GM21447 (cell line): ENCODE data around the gene CASZ1.

Experiments
- ATAC-seq: cut with Tn5 transposase; IDR thresholded peaks from one replicate; pipeline ENCODE4 v1.9.1; 2021; ENCODE audit not compliant: unreplicated experiment

The CASZ1 gene

GRCh38 chr1:10659646-10660540 is 136.6 kb downstream of the CASZ1 start:
- no peak for ATAC-seq

DNA sequence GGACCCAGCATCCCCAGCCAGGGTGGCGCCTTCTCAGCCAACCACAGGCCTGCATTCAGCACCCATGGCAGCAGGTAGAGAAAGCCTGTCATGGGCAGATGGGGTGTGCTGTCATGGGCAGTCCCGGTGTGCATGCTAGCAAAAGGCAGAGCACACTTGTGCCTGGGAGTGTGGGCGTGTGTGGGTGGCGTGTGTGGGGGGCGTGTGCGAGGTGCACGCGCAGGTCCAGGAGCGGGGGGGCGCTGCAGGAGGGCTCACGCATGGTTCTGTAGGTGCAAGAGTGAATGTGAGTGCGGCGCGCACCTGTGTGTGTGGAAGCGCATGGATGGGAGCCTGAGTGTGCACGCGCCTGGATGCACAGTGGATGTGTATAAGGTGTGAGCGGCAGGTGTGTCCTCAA is 137.2 kb downstream of the CASZ1 start:
- ATAC-seq: no peak

GRCh38 chr1:10658396-10659066 is 137.9 kb downstream of the CASZ1 start:
- ATAC-seq: no peak

GRCh38 chr1:10657088-10657847 is 139.2 kb downstream of the CASZ1 start:
- no peak for ATAC-seq

- ATAC-seq: no peak
Observed at GRCh38 chr1:10656431-10656830, 140.0 kb downstream of the CASZ1 start.

GRCh38 chr1:10655002-10655401 is 141.4 kb downstream of the CASZ1 start:
- no peak for ATAC-seq

DNA sequence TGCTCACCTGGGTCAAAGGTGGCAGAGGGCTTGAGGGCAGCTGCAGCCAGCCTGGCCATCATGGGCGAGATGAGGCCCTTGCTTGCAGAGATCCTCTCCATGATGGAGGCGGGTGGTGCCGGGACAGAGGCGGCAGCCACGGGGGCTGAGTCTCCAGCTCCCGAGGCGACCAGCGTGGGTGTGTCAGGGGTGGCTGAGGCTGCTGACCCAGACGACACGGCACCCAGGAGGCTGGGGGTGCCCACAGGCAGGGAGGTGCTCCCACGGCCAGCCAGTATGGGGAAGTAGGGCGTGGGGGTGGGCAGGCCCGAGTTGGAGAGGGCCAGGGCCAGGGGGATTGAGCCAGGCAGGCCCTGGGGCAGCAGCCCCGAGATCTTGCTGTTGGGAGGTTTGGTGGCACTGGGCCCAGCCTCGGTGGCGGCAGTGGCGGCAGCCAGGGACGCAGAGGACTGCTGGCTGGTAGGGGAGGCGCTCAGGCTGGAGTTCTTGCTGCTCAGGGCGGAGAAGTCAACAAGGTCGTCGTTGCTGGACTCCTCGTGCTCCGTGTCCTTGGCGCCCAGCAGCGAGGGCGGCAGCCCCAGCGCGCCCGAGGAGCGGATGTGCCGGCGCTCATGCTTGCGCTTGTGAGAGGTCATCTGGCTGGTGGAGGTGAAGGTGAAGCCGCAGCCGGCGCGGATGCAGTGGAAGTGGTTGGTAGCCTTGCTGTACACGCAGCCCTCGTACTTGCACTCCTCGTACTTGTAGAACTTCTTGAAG is 142.9 kb downstream of the CASZ1 start:
- no peak for ATAC-seq

- no peak for ATAC-seq
Observed at GRCh38 chr1:10652626-10653025, 143.8 kb downstream of the CASZ1 start.

GRCh38 chr1:10651793-10652192 is 144.7 kb downstream of the CASZ1 start:
- ATAC-seq: no peak

- no peak for ATAC-seq
Observed at GRCh38 chr1:10651389-10651766, 145.1 kb downstream of the CASZ1 start.

DNA sequence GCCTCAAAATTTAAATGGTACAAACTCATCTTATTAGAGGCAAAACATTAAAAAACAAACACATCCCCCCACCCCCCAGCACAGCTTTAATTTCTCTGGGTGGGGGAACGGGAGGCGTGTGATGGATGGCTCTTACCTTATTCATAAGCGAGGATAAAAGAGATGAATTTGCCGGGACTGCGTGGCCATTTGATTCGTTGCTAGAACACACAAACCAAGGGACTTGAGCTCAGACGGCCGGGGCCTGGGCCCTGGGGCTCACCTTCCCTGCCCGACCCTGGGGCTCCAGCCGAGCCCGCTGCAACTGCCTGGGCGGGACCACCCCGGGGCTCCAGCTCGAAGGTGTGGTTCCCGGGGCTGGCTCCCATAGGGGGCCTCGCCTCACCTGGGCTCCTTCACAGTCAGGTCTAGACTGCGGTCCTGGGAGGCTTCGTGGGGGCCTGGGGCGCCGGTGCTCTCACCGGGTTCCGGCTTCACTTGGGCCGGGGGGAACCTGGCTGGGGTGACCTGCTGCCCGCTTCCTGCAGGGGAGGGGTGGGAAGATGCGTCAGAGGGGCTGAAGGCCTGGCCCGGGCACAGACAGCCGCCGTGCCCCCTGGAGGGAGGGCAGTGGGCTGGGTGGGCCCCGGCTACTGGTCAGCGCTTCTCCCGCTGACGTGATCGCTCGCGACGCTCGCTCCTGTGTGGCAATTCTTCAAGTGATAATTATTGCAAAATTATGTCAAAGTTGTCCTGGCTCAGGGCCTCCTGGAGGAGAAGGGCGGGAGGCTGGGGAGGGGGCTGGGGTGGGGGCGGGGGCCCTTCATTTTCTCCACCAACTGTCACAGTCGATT is 145.7 kb downstream of the CASZ1 start:
- ATAC-seq: no peak

- no peak for ATAC-seq
Observed at GRCh38 chr1:10649517-10650201, 146.8 kb downstream of the CASZ1 start.

DNA sequence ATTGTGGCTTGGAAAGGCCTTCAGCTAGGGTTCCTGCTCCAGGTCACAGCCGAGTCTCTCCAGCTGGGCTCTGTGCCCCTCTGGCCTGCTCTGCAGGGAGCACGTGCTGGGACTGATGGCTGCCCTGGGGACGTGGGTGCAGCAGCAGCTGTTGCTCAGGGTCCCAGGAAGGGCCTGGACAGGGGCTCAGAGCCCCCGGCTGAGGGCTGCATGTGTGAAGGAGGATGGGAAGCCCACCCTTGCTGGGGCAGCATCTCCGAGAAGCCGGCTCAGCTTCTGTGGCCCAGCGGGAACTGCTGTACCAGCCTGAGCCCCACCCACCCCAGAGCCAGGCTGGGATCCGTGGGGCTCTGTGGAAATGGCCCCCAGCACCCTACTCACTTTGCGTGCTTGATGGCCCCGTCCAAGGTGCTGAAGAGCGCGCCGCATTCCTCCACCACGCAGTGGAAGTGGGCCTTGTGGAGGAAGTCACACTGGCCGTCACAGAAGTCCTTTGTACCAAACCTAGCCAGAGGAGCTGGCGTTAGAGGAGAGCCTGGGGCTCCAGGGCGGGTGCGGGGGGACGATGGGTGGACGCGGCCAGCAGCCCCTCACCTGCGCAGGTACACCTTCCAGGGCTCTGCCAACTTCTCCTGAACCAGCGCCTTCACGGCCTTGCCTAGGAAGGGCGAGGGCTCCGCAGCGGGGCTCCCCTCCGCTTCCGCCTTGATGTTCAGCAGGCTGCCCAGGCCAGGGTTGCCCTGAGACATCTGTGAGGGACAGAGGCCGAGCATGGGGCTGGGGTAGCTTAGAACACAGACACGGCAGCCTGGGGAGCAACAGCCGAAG is 147.5 kb downstream of the CASZ1 start:
- no peak for ATAC-seq

GRCh38 chr1:10647414-10648170 is 148.9 kb downstream of the CASZ1 start:
- ATAC-seq: no peak

GRCh38 chr1:10646347-10646861 is 150.0 kb downstream of the CASZ1 start:
- ATAC-seq: no peak

DNA sequence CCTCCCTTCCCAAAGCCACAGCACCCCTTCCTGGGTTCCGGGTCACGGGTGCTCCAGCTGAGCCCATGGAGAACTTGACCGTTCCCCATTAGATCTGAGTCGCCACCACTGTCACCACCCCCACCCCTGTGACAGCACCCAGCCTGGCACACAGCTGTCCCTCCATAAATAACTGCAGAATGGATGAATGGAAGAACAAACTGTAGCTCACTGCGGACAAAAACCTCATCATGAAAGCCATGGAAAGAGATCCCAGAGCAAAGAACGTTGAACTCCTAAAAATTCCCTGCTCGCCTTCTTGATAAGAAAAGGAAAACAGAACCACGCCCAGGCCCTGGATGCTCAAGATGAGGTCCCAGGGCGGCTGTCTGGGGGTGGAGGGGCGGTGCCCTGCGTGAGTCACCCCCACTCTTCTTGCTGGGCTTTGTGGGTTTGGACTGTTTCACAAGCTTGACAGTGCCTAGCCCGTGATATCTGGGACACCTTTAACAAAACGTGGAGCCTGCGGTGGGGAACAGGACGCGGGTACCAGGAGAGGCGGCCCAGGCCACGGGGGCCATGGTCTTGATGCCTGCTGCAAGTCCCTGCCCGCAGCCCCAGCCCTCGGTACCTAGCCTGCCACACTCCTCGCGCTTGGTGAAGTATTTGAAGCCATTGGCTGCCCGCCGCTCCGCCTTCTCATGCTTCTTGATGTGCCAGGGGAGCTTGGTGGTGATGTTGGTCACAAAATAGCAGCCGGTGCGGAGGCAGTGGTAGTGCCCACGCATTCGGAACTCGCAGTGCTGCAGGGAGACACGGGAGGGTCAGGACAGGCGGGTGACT is 151.9 kb downstream of the CASZ1 start:
- no peak for ATAC-seq
